NK-92 (cell line): ENCODE results near the gene PTAFR.
"Not testable (repeated sequence)": the region's sequence is repeated elsewhere in the genome, so short reads cannot be mapped to it uniquely, and the experiment has no call there.

Experiments
- DNase-seq: peaks from one replicate; lab custom pipeline; 2025; ENCODE audit not compliant: unreplicated experiment; lab: John Stamatoyannopoulos, UW

Gene PTAFR

DNA sequence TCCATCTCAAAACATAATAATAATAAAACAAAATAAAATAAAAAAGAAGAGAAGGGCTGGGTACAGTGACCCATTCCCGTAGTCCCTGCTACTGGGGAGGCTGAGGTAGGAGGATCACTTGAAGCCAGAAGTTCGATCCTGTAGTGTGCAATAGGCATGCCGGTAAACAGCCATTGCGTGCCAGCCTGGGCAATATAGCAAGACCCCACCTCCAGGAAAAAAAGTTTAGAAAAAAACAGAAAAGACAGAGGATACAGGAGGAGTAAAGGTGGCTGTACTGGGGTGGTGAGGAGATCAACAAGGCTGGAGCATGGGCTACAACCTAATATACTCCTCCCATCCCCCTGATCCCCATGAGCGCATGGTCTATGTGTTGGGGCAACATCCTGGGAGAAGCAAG is 30.8 kb downstream of the PTAFR start:
- no peak for DNase-seq

DNA sequence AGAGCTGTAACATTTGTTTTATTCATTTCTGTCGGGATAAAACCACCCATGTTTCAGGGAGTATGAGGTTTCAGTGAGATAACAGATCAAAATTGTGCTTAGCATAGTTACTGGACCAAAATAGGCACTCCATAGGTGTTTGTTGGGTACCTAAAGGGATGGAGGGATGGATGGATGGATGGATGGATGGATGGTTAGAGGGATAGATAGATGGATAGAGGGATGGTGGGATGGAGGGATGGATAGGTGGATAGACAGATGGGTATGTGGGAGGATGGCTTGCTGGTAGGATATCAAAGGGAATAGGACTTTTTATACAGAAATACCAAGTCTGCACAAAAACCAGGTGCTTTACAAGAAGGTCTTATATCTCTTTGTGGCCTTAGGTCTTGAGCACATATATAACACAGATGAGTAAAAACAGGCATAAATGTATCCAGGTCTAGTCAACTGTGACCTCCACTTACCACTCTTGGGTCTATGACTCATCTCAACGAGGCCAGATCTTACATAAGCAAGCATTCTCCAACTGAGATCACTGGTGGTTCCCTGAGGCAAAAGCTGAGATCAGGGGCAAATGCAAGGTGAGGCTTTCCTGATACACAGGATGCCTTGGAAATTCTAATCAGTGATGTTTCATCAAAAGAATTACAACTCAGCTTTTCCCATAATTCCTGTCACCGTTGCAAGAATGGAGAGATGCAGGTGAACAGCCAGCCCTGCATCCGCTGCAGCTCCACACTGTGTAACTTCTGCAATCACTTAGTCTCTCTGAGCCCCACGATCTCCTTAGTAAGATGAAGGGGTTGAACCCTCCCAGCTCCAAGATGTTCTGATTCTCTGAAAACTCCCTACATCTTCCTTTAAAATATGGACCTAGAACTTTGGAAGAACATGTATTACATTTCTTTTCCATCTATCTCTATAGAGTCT is 32.0 kb downstream of the PTAFR start:
- no peak for DNase-seq

DNA sequence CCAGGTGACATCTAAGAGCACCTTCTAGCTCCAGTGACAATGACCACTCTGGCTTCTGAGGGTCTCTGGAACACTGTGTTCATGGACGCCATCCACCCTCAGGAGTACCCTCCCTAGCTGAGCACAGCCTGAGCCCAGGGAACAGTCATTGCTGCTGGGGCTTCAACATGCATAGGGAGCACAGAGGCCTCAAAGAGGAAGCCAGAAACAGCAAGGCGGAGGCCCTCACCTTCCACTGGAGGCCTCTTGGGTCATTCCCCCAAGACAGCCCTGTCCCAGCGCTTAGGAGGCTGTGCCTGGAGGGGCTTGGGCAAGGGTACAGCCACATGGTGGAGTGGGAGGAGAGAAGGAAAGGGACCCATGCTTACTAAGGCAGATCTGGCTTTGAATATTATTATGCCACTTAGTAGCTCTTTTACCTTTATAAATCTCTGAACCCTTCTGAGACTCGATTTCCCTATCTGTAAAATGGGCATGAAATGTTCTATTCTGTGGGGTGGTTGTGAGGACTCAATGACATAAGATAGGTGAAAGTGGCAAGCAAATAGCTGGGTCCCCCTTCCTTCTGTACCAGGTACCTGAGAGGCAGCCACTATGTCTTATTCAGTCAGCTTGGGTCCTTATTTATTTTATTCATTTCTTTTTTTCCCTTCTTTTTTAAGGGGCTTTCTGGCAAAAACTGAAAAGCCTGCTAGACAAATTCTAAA is 32.8 kb downstream of the PTAFR start:
- DNase-seq = no peak

DNA sequence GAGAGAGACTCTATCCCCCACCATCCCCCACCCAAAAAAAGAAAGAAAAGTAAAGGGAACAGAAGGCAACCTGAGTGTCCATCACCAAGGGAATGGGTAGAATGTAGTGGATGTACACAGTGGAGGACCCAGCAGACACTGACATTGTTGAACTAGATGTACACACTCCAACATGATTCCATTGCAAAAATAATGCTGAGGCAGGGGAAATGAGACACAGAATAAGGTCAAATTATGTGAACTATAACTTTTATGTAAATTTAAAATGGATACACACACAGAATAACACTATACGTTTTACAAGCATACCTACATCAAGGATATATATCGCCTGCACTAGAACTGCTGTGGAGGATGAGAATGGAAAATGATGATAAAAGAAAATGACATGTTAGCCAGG is 34.8 kb downstream of the PTAFR start:
- DNase-seq = no peak

DNA sequence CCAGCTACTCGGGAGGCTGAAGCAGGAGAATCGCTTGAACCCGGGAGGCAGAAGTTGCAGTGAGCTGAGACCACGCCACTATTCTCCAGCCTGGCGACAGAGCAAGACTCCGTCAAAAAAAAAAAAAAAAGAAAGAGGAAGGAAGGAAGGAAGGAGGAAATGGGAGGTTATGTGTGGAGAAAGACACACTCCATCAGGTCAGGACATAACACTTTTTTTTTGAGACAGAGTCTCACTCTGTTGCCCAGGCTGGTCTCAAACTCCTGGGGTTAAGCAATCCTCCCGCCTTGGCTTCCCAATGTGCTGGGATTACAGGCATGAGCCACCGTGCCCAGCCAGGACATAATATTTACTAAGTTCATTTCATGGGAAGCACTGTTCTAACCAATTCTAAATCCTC is 36.6 kb downstream of the PTAFR start:
- not testable (repeated sequence) for DNase-seq

- DNase-seq = no peak
These were observed 37.3 kb downstream of the PTAFR start for GRCh38 chr1:28139025-28139712.

DNA sequence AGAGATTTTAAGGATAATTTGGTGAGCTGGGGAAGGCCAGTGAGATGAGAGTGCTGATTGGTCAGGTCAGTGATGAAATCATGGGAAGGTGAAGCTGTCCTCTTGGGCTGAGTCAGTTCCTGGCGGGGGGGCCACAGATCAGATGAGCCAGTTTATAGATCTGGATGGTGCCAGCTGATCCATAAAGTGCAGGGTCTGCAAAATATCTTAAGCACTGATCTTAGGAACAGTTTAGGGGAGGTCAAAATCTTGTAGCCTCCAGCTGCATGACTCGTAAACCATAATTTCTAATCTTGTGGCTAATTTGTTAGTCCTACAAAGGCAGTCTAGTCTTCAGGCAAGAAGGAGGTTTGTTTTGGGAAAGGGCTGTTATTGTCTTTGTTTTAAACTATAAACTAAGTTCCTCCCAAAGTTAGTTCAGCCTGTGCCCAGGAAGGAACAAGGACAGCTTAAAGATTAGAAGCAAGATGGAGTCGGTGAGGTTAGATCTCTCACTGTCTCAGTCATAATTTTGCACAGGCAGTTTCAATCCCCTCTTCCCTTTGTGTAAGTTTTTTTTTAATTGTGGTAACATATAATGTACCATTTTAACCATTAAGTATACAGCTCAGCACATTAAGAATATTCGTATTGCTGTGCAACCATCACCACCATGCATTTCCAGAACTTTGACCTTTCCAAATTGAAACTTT is 39.4 kb downstream of the PTAFR start:
- no peak for DNase-seq

DNA sequence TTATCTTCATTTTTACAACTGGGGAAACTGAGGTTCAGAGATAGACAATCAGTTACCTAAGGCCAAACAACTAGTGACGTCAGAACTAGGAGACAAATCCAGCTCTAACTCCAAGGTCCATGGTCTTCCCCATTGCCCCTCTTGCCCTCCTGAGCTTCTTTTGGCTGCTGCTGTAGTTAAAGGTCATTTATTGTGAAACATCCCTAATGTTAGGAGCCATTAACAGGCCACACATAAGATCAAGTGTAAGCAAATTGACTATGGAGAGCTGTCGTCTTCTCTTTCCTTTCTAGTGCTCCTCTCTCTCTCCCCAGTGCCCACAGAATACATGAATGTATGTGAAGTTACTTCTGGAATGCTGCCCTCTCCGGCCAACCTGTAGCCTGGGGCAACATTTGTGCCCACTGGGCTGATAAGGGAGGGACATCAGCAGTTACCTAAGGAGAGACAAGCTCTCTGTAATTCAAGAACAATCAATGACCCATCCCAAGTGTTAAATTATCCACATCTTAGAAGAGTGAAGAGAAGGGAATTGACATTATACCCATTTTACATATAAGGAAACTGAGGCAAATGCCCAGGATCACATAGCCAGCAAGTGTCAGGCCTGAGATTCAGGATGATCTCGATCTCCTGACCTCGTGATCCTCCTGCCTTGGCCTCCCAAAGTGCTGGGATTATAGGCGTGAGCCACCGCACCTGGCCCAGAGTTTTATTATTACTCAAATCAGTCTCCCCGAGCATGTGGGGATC is 40.1 kb downstream of the PTAFR start:
- DNase-seq = no peak

GRCh38 chr1:28135371-28136168 is 40.9 kb downstream of the PTAFR start:
- DNase-seq = no peak

- no peak for DNase-seq
These were observed 41.8 kb downstream of the PTAFR start for GRCh38 chr1:28134651-28135207.

- DNase-seq = no peak
These were observed 44.0 kb downstream of the PTAFR start for GRCh38 chr1:28132171-28133167.

GRCh38 chr1:28130901-28131300 is 45.6 kb downstream of the PTAFR start:
- no peak for DNase-seq

DNA sequence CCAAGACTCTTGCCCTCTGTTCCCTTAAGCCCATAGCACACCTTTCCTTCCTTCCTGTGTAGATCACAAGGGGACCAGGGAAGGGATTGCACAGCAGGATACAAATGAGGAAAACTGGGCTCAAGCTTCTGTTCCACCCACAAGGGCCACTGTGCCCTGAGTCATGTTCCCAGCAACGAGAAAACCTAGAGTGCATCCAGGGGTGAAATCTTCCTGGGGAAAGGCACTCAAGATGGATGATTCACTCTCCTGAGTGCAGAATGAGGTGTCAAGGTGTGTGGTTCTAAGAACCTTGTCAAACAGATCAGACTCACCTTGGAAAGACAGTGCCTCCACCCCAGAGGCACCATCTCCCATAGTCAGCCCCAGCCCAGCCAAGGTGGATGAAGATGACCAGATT is 47.3 kb downstream of the PTAFR start:
- DNase-seq = no peak

- no peak for DNase-seq
These were observed 48.8 kb downstream of the PTAFR start for GRCh38 chr1:28127617-28128257.

- no peak for DNase-seq
These were observed 49.6 kb downstream of the PTAFR start for GRCh38 chr1:28126783-28127490.

- DNase-seq = no peak
These were observed 50.3 kb downstream of the PTAFR start for GRCh38 chr1:28126212-28126611.

- DNase-seq = no peak
These were observed 53.0 kb downstream of the PTAFR start for GRCh38 chr1:28123461-28123961.
